ENCODE results near the gene TESK1.
"Not testable (repeated sequence)": the region's sequence is repeated elsewhere in the genome, so short reads cannot be mapped to it uniquely, and the experiment has no call there.

TESK1 gene

GRCh38 chr9:35628389-35628991 is 23.4 kb downstream of the TESK1 start:
- no peak overlapping the region for H3K4me3 ChIP-seq (ENCODE audit: low read depth, low read length)
- no peaks in the 10 kb centered on the region for H3K36me3 ChIP-seq (ENCODE audit: control insufficient read depth, insufficient read depth, low read length)
- no peaks in the 10 kb centered on the region for H3K27me3 ChIP-seq (ENCODE audit: control insufficient read depth, insufficient read depth, low read length)
- H3K4me1 ChIP-seq = no peaks in the 10 kb centered on the region
- H3K9me3 ChIP-seq (ENCODE audit: control insufficient read depth, low read length) = no peaks in the 10 kb centered on the region
- H3K79me2 ChIP-seq = no peaks in the 10 kb centered on the region
- H3K4me2 ChIP-seq (ENCODE audit: low read length) = no peak overlapping the region
- no peak for TF ChIP-seq CTCF (IDR thresholded peaks at IDR 0.05)
- H2AFZ ChIP-seq = no peak overlapping the region
- no peak overlapping the region for H3K27ac ChIP-seq
- H3K9ac ChIP-seq = no peak overlapping the region

- H3K9ac ChIP-seq = no peak overlapping the region
- H3K27ac ChIP-seq = no peak overlapping the region
- H2AFZ ChIP-seq = no peak overlapping the region
- TF ChIP-seq CTCF (IDR thresholded peaks at IDR 0.05) = no peak
- no peaks in the 10 kb centered on the region for H3K36me3 ChIP-seq (ENCODE audit: control insufficient read depth, insufficient read depth, low read length)
- H3K4me1 ChIP-seq = no peaks in the 10 kb centered on the region
- no peak overlapping the region for H3K4me3 ChIP-seq (ENCODE audit: low read depth, low read length)
- H3K27me3 ChIP-seq (ENCODE audit: control insufficient read depth, insufficient read depth, low read length) = no peaks in the 10 kb centered on the region
- H3K4me2 ChIP-seq (ENCODE audit: low read length) = no peak overlapping the region
- H3K79me2 ChIP-seq = no peaks in the 10 kb centered on the region
- H3K9me3 ChIP-seq (ENCODE audit: control insufficient read depth, low read length) = no peaks in the 10 kb centered on the region
These were observed 24.5 kb downstream of the TESK1 start for GRCh38 chr9:35629597-35629996.

- Histone ChIP-seq H3K9ac (no peak overlapping the region), H3K79me2 (no peaks in the 10 kb centered on the region), H3K4me3 (ENCODE audit: low read depth, low read length) (no peak overlapping the region), H3K9me3 (ENCODE audit: control insufficient read depth, low read length) (no peaks in the 10 kb centered on the region), H3K4me1 (no peaks in the 10 kb centered on the region), H3K27me3 (ENCODE audit: control insufficient read depth, insufficient read depth, low read length) (no peaks in the 10 kb centered on the region), H2AFZ (no peak overlapping the region), H3K36me3 (ENCODE audit: control insufficient read depth, insufficient read depth, low read length) (no peaks in the 10 kb centered on the region), H3K4me2 (ENCODE audit: low read length) (no peak overlapping the region), H3K27ac (no peak overlapping the region)
- TF ChIP-seq CTCF (IDR thresholded peaks at IDR 0.05) = no peak
These were observed 30.7 kb downstream of the TESK1 start for GRCh38 chr9:35635730-35636129.

GRCh38 chr9:35636135-35636876 is 31.2 kb downstream of the TESK1 start:
- no peak overlapping the region for H3K9ac ChIP-seq

GRCh38 chr9:35636877-35637246 is 31.8 kb downstream of the TESK1 start:
- H3K9ac ChIP-seq, H3K27ac ChIP-seq, H3K4me1 ChIP-seq: not testable (repeated sequence)

More at GRCh38 chr9:35636135-35636876, 31.2 kb downstream of the TESK1 start:
- Histone ChIP-seq H3K27ac (no peak overlapping the region), H2AFZ (no peak overlapping the region), H3K9me3 (ENCODE audit: control insufficient read depth, low read length) (no peaks in the 10 kb centered on the region), H3K27me3 (ENCODE audit: control insufficient read depth, insufficient read depth, low read length) (no peaks in the 10 kb centered on the region), H3K4me3 (ENCODE audit: low read depth, low read length) (no peak overlapping the region), H3K4me1 (no peaks in the 10 kb centered on the region), H3K36me3 (ENCODE audit: control insufficient read depth, insufficient read depth, low read length) (no peaks in the 10 kb centered on the region), H3K79me2 (no peaks in the 10 kb centered on the region), H3K4me2 (ENCODE audit: low read length) (no peak overlapping the region)
- no peak for TF ChIP-seq CTCF (IDR thresholded peaks at IDR 0.05)

GRCh38 chr9:35637427-35637955 is 32.4 kb downstream of the TESK1 start:
- H3K9me3 ChIP-seq (ENCODE audit: control insufficient read depth, low read length); H3K79me2 ChIP-seq; H3K36me3 ChIP-seq (ENCODE audit: control insufficient read depth, insufficient read depth, low read length); H3K4me3 ChIP-seq (ENCODE audit: low read depth, low read length); H2AFZ ChIP-seq; H3K27me3 ChIP-seq (ENCODE audit: control insufficient read depth, insufficient read depth, low read length); H3K9ac ChIP-seq; H3K4me2 ChIP-seq (ENCODE audit: low read length); H3K4me1 ChIP-seq; H3K27ac ChIP-seq: not testable (repeated sequence)

More at GRCh38 chr9:35636877-35637246, 31.8 kb downstream of the TESK1 start:
- not testable (repeated sequence) for H3K9me3 ChIP-seq (ENCODE audit: control insufficient read depth, low read length); H2AFZ ChIP-seq; H3K27me3 ChIP-seq (ENCODE audit: control insufficient read depth, insufficient read depth, low read length); H3K4me3 ChIP-seq (ENCODE audit: low read depth, low read length); H3K79me2 ChIP-seq; H3K4me2 ChIP-seq (ENCODE audit: low read length); H3K36me3 ChIP-seq (ENCODE audit: control insufficient read depth, insufficient read depth, low read length)

GRCh38 chr9:35638751-35639150 is 33.7 kb downstream of the TESK1 start:
- H3K27me3 ChIP-seq (ENCODE audit: control insufficient read depth, insufficient read depth, low read length); H3K4me3 ChIP-seq (ENCODE audit: low read depth, low read length); H3K79me2 ChIP-seq; H3K9ac ChIP-seq; H3K4me1 ChIP-seq; H3K27ac ChIP-seq; H3K36me3 ChIP-seq (ENCODE audit: control insufficient read depth, insufficient read depth, low read length); H3K9me3 ChIP-seq (ENCODE audit: control insufficient read depth, low read length); H2AFZ ChIP-seq; H3K4me2 ChIP-seq (ENCODE audit: low read length): not testable (repeated sequence)

Data from parathyroid adenoma (tissue), 2 donors.